KOPT-K1 (cell line): ENCODE data around the gene CASZ1.

Source experiments
- H3K27ac ChIP-seq: fragments of 200-600 bp; sonication (generic); 2 replicates; pipeline ENCODE4 v1.5.1; 2016; ENCODE audit warnings: antibody characterized with exemption, mild to moderate bottlenecking, low read depth, low read length; ENCODE audit not compliant: poor library complexity, severe bottlenecking
- H3K36me3 ChIP-seq: fragments of 200-600 bp; sonication (generic); 2 replicates; pipeline ENCODE4 v1.5.1; 2017; ENCODE audit warnings: antibody characterized with exemption, mild to moderate bottlenecking, low read length, moderate library complexity; ENCODE audit not compliant: insufficient read depth
- H3K9me3 ChIP-seq: fragments of 200-600 bp; sonication (generic); 2 replicates; pipeline ENCODE4 v1.5.1; 2017; ENCODE audit warnings: antibody characterized with exemption, low read length, mild to moderate bottlenecking; ENCODE audit not compliant: insufficient read depth, poor library complexity, severe bottlenecking

The CASZ1 gene

GRCh38 chr1:10662090-10662688 lies 134.3 kb downstream of the CASZ1 start:
- Histone ChIP-seq H3K9me3 (no peaks in the 10 kb centered on the region), H3K36me3 (no peaks in the 10 kb centered on the region), H3K27ac (no peak overlapping the region)

DNA sequence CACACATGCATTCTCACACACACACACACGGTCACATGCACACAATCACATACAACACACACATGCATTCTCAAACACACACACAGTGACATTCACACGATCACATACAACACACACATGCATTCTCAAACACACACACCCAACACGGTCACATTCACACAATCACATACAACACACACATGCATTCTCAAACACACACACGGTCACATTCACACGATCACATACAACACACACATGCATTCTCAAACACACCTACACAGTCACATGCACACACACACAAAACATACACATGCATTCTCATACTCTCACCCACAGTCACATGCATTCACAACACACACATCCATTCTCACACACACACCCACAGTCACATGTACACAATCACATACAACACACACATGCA lies 135.0 kb downstream of the CASZ1 start:
- Histone ChIP-seq H3K9me3 (no peaks in the 10 kb centered on the region), H3K27ac (no peak overlapping the region), H3K36me3 (no peaks in the 10 kb centered on the region)

DNA sequence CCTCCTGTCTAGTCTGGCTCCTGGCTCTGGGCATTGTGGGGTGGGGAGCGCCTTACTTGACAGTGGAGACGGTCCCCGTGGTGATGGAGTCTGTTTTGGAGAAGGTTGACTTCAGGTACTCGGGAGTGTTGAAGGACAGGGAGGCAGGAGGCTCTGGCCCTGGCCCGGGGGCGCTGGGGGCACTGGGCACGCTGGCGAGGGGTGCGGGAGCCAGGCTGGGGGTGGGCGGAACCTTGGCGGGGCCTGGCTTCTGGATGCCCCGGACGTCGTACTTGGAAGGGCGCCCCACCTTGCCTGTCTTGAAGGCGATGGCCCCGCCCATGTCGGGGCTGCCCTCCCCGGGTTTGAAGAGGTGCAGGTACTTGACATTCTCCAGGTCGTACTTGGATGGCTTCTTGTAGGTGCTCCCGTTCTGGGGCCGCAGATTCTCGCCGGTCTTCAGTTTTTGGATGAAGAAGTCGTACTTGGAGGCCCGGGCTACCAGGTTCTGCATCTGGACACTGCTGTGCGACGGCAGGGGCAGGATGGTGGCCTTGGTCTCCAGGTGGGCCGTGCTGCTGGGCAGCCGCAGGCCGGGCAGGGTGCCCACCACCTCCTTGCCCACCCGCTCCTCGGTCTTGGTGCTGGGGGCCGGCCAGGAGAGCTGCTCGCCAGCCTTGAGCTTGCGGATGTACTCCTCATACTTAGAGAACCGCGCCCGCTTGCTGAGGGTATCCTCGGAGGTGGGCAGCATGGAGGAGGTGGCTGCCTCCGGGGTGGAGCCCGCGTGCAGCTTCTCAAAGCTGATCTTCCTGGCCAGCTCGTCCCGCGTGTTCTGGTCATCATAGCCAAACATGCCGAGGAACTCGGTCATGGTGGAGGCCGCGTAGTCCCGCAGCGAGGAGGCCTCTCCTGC lies 136.6 kb downstream of the CASZ1 start:
- no peaks in the 10 kb centered on the region for H3K36me3 ChIP-seq
- no peaks in the 10 kb centered on the region for H3K9me3 ChIP-seq
- H3K27ac ChIP-seq: no peak overlapping the region

GRCh38 chr1:10659218-10659617 lies 137.2 kb downstream of the CASZ1 start:
- no peaks in the 10 kb centered on the region for H3K9me3 ChIP-seq
- H3K27ac ChIP-seq: no peak overlapping the region
- H3K36me3 ChIP-seq: no peaks in the 10 kb centered on the region

GRCh38 chr1:10658396-10659066 lies 137.9 kb downstream of the CASZ1 start:
- Histone ChIP-seq H3K27ac (no peak overlapping the region), H3K36me3 (no peaks in the 10 kb centered on the region), H3K9me3 (no peaks in the 10 kb centered on the region)

- no peak overlapping the region for H3K27ac ChIP-seq
- no peaks in the 10 kb centered on the region for H3K9me3 ChIP-seq
- H3K36me3 ChIP-seq: no peaks in the 10 kb centered on the region
These were observed 139.2 kb downstream of the CASZ1 start for GRCh38 chr1:10657088-10657847.

DNA sequence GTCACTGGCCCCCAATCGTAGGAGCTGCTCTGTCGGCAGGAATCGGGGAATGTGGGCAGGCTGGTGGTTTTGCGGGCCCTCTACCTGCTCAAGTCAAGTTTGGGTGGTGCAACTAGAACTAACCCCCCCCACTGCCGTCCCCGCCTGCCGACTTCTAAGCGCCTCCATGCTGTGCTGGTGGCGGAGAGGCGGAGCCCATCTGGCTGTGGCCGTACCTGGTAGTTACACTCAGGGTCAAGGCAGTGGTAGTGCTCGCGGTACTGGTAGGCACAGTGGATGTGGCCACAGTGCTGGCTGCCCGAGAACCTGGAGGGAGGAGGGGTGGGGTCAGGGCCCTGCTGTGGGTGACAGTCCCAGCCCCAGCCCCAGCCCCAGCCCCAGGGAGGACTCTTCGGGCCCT lies 140.0 kb downstream of the CASZ1 start:
- no peaks in the 10 kb centered on the region for H3K36me3 ChIP-seq
- H3K27ac ChIP-seq: no peak overlapping the region
- H3K9me3 ChIP-seq: no peaks in the 10 kb centered on the region

- H3K36me3 ChIP-seq: no peaks in the 10 kb centered on the region
- H3K9me3 ChIP-seq: no peaks in the 10 kb centered on the region
These were observed 141.4 kb downstream of the CASZ1 start for GRCh38 chr1:10655002-10655401.

GRCh38 chr1:10653370-10654125 lies 142.9 kb downstream of the CASZ1 start:
- Histone ChIP-seq H3K36me3 (no peaks in the 10 kb centered on the region), H3K27ac (no peak overlapping the region)

More at GRCh38 chr1:10655002-10655401, 141.4 kb downstream of the CASZ1 start:
- no peak overlapping the region for H3K27ac ChIP-seq

GRCh38 chr1:10652626-10653025 lies 143.8 kb downstream of the CASZ1 start:
- H3K36me3 ChIP-seq: no peaks in the 10 kb centered on the region

More at GRCh38 chr1:10653370-10654125, 142.9 kb downstream of the CASZ1 start:
- H3K9me3 ChIP-seq: no peaks in the 10 kb centered on the region

GRCh38 chr1:10651793-10652192 lies 144.7 kb downstream of the CASZ1 start:
- Histone ChIP-seq H3K9me3 (no peaks in the 10 kb centered on the region), H3K27ac (no peak overlapping the region), H3K36me3 (no peaks in the 10 kb centered on the region)

More at GRCh38 chr1:10652626-10653025, 143.8 kb downstream of the CASZ1 start:
- Histone ChIP-seq H3K27ac (no peak overlapping the region), H3K9me3 (no peaks in the 10 kb centered on the region)

GRCh38 chr1:10651389-10651766 lies 145.1 kb downstream of the CASZ1 start:
- no peak overlapping the region for H3K27ac ChIP-seq
- H3K9me3 ChIP-seq: no peaks in the 10 kb centered on the region
- no peaks in the 10 kb centered on the region for H3K36me3 ChIP-seq

DNA sequence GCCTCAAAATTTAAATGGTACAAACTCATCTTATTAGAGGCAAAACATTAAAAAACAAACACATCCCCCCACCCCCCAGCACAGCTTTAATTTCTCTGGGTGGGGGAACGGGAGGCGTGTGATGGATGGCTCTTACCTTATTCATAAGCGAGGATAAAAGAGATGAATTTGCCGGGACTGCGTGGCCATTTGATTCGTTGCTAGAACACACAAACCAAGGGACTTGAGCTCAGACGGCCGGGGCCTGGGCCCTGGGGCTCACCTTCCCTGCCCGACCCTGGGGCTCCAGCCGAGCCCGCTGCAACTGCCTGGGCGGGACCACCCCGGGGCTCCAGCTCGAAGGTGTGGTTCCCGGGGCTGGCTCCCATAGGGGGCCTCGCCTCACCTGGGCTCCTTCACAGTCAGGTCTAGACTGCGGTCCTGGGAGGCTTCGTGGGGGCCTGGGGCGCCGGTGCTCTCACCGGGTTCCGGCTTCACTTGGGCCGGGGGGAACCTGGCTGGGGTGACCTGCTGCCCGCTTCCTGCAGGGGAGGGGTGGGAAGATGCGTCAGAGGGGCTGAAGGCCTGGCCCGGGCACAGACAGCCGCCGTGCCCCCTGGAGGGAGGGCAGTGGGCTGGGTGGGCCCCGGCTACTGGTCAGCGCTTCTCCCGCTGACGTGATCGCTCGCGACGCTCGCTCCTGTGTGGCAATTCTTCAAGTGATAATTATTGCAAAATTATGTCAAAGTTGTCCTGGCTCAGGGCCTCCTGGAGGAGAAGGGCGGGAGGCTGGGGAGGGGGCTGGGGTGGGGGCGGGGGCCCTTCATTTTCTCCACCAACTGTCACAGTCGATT lies 145.7 kb downstream of the CASZ1 start:
- Histone ChIP-seq H3K36me3 (no peaks in the 10 kb centered on the region), H3K27ac (no peak overlapping the region), H3K9me3 (no peaks in the 10 kb centered on the region)
